ENCODE data around the gene CCDC33.
A peak's percentile ranks its signal among the peaks of the same experiment; 100 is the strongest.

CCDC33 gene

GRCh38 chr15:74369084-74369745 lies 133.1 kb downstream of the CCDC33 start:
- DNase-seq = no peak

DNA sequence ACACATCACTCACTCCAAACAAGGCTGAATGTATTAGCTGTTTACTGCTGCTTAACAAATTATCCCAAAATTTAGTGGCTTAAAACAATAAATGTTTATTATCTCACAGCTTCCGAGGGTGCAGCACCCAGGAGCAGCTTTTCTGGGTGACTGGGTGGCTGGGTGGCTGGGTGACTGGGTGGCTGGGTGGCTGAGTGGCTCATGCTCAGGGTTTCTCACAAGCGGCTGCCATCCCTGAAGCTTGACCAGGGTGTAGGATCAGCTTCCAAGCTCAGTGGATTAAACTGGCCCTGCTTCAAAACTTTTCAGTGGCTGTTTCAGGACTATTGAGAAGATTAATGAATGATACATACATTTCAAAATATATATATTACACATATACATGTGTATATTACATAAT lies 133.6 kb downstream of the CCDC33 start:
- no peak for DNase-seq

GRCh38 chr15:74370471-74370870 lies 134.3 kb downstream of the CCDC33 start:
- no peak for DNase-seq

DNA sequence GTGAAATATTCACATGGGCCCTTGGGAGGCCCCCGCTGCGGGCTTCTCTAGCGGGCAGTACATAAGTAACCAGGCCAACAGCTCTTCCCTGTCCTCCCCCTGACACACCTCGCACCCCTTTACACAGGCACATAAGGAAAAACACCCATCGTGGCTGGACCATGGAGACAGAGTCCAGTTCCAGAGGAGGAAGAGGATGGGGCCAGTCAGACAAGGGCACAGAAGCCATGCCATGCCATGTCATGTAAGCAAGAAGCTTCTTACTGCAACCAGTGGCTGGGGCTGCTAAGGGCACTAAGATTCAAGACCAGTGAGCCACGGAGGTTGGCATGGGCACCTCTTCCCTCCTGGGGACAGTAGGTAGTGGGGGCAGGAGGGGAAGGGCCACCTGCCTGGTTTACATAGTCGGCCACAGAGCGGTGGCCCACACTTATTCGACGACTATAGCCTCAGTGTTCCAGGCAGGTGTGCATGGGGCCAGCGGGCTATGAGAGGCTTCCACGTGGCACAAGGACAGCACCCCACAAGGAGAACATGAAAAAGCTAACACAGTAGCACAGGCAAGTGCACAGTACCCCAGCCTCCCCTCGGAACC lies 137.0 kb downstream of the CCDC33 start:
- DNase-seq = no peak

DNA sequence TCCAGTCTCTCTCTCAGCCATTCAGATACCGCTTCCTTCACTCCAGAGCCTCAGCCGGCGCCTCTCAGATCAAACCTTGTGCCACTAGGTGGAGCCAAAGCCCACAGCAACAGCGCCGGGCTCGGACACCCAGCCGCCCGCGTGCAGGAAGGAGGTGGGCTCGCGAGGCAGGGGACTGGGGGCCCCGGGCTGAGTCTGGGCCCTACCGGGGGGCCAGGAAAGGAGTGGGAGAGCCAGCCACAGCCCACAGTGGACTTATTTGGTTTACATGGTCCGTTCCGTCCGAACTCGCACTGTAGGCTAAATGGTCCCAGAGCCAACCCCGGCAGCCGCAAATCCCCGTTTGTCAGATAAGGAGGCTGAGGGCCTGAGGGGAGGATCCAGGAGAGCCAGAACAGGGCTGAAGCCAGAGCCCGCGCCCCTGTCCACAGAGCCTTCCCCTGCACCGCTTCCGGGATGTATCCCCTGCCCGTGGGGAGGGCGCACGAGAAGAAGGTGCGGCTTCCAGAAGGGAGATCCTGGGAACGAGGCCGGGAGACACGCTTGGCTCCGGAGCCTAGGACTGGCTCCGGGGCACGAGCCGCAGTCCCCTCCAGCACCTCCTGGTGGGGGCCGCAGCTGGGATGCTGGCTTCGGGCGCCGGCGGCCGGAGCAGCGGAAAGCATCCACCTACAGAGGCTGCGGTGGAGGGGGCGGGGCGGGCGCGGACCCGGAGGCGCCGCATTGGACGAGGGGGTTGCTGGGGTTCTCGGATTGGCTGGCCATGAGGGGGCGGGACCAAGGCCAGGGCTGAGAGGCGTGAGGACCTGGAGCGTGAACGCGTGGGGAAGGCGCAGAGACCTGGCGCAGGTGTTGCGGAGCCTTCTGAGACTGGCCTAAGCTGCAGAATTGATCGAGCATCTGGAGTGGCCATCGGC lies 137.9 kb downstream of the CCDC33 start:
- DNase-seq = peak; percentile 60

- no peak for DNase-seq
Measured at GRCh38 chr15:74374648-74375302, 138.6 kb downstream of the CCDC33 start.

GRCh38 chr15:74375303-74375693 lies 139.2 kb downstream of the CCDC33 start:
- DNase-seq = peak; percentile 22

- no peak for DNase-seq
Measured at GRCh38 chr15:74376226-74376625, 140.1 kb downstream of the CCDC33 start.

GRCh38 chr15:74376825-74377581 lies 140.9 kb downstream of the CCDC33 start:
- no peak for DNase-seq

- DNase-seq = no peak
Measured at GRCh38 chr15:74377831-74378766, 142.0 kb downstream of the CCDC33 start.

- DNase-seq = no peak
Measured at GRCh38 chr15:74378848-74379247, 142.7 kb downstream of the CCDC33 start.

- DNase-seq = no peak
Measured at GRCh38 chr15:74380361-74381189, 144.4 kb downstream of the CCDC33 start.

- DNase-seq = no peak
Measured at GRCh38 chr15:74381190-74381453, 145.0 kb downstream of the CCDC33 start.

DNA sequence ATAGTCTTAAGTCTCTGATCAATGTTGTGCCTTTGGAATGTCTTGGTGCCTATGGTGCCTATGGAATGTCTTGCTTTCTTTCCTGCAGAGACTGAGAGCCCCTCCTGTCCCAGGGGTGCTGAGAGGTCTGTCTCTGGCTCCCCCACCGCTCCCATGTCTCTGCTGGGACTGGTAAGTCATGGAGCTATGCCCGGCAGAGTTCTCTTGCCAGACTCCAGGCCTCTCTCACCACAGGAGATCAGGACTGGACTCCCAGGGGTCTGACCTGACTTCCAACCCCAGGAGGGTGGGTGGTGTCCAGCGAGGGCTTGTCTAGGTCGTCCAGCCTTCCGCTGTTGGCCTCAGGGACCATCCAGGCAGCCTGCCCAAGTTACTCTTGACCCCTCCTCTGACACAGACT lies 145.4 kb downstream of the CCDC33 start:
- no peak for DNase-seq

- DNase-seq = peak; percentile 19
Measured at GRCh38 chr15:74382004-74382816, 146.1 kb downstream of the CCDC33 start.

- DNase-seq = no peak
Measured at GRCh38 chr15:74383286-74383685, 147.2 kb downstream of the CCDC33 start.

GRCh38 chr15:74383695-74384565 lies 147.8 kb downstream of the CCDC33 start:
- no peak for DNase-seq

DNA sequence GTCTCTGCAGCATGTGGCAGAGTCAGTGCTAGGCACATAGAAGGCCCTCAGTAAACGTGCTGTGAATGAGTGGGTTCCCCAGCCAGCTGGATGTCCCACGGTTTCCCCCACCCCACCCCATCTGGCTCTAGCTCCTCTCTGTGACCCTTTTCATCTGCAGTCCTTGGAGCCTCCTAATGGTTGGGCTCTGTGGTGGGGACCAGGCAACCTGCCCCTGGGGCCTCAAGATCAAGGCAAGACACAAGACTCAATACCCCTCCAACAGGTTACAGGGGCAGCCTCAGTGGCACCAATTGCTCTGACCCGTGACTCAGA lies 148.4 kb downstream of the CCDC33 start:
- no peak for DNase-seq
